Heart left ventricle (tissue), 16 donors: ENCODE data around the gene STK35. TPM values are rescaled to one million over a fixed set of nuclear protein-coding genes. Genes with fewer than 3 reads are reported as not detected.

Experiments used
- ATAC-seq, 4 donors: fragments of 200-7000 bp; cut with Tn5 transposase; one replicate each; pipeline ENCODE4 v1.9.1; 2020 to 2022; ENCODE audit warnings: moderate library complexity in 4 of 4, mild to moderate bottlenecking in 3 of 4, moderate number of reproducible peaks in 1 of 4
- DNase-seq, 5 donors: peaks; one replicate each; pipeline ENCODE4 v3.0.0-alpha.2; 2020
- H3K27ac ChIP-seq, 12 donors: fragments of 200-600 bp; sonication (generic) in 4 of 12; one replicate each; pipeline versions ENCODE4 v1.5.0 to v1.8.0; 2016 to 2022; ENCODE audit warnings: mild to moderate bottlenecking in 2 of 12
- H3K27me3 ChIP-seq, 9 donors: fragments of 200-600 bp; sonication (generic) in 2 of 9; one replicate each; pipeline versions ENCODE4 v1.5.1 to v1.8.0; 2016 to 2022; ENCODE audit warnings: mild to moderate bottlenecking in 3 of 9
- H3K36me3 ChIP-seq, 9 donors: fragments of 200-600 bp; sonication (generic) in 2 of 9; one replicate each; pipeline versions ENCODE4 v1.5.0 to v1.8.0; 2018 to 2022; ENCODE audit warnings: mild to moderate bottlenecking in 2 of 9
- H3K4me1 ChIP-seq, 12 donors: fragments of 200-600 bp; sonication (generic) in 4 of 12; one replicate each; pipeline versions ENCODE4 v1.5.0 to v1.8.0; 2016 to 2022; ENCODE audit warnings: mild to moderate bottlenecking in 3 of 12
- H3K4me3 ChIP-seq, 12 donors: fragments of 200-600 bp; sonication (generic) in 4 of 12; one replicate each; pipeline versions ENCODE4 v1.5.0 to v1.8.0; 2017 to 2022; ENCODE audit warnings: mild to moderate bottlenecking in 9 of 12, moderate library complexity in 4 of 12
- H3K9me3 ChIP-seq, 12 donors: fragments of 200-600 bp; sonication (generic) in 4 of 12; one replicate each; pipeline versions ENCODE4 v1.5.0 to v1.8.0; 2016 to 2022; ENCODE audit warnings: mild to moderate bottlenecking in 1 of 12
- POLR2A ChIP-seq, 2 donors: fragments of 450-650 bp; IDR thresholded peaks; one replicate each; pipeline ENCODE4 v1.6.1; 2017; ENCODE audit warnings: antibody characterized with exemption in 2 of 2, mild to moderate bottlenecking in 2 of 2, moderate library complexity in 2 of 2
- WGBS, 4 donors: extraction: QIAGEN DNeasy Blood & Tissue Kit in 2 of 4; methylation state at CpG; one replicate each; pipeline versions ENCODE4 v1.1.5 to v1.1.7; 2013 to 2018; 5-methylcytosine and 5-hydroxymethylcytosine counted together
- intact Hi-C, 10 donors: fragments of 100-400 bp; cut with DNase I; formaldehyde crosslinking; loops; one replicate each; pipeline versions ENCODE4 v1.11.1 to v1.14.2; 2022
- polyA plus RNA-seq, 2 donors: library from polyadenylated mRNA; stranded (reverse); fragments of 200-250 nt; gene quantifications; one replicate each; pipeline ENCODE4 v1.2.3, GENCODE V29; 2013
- total RNA-seq, 9 donors: library from RNA; depleted of rRNA in 2 of 9; stranded (reverse); fragments of >200 nt in 2 of 9; fragmentation: NEBNext Ultra II Directional in 3 of 9; extraction: Animal tissue kit (Norgen Biotek cat#: 25700) in 3 of 9; gene quantifications; one replicate each; pipeline versions ENCODE4 v1.1.0 to v1.2.4, GENCODE V29; 2016 to 2023
- TF ChIP-seq, protein P1 (sequence below), 12 donors: fragments of 200-600 bp; sonication (generic) in 4 of 12; IDR thresholded peaks; one replicate each; pipeline versions ENCODE4 v1.5.0 to v1.8.0; 2018 to 2022; ENCODE audit warnings: antibody characterized with exemption in 12 of 12, mild to moderate bottlenecking in 5 of 12
- donor health status: ischemic (EF 13 %, LVEDD 7.1; RV severe dilation, severe dysfunction).
- donor health status: healthy with polysubstance abuse.
- donor health status: DM: no; HTN: yes; CAD: no.
- donor health status: DM: no; HTN: no; CAD: no.
- donor health status: ischemic (EF 25% LVEDD 6.9; RV normal size, moderate dysfunction).
- donor health status: ischemic (EF 25% LVEDD 5.7; RV mildly dilated, moderate dysfunction).
- donor health status: healthy.
- donor health status: DM: yes; HTN: yes; CAD: no.
- donor health status: ischemic (EF 35%, LVEDD 5.7; RV mildly dilated, moderate dysfunction).
- donor health status: nonischemic (EF 11% LVEDD 7.7; RV severe dilation, severe dysfunction).
- donor health status: DM: yes; HTN: yes; CAD: no.
- donor health status: PGD.
- donor health status: ischemic (EF 29% LVEDD 5.4; RV normal size, mild dysfunction).
- donor health status: nonischemic (EF 23%, LVEDD 6.1; RV moderate dilation, normal function).

STK35 gene
- total and polyA plus RNA-seq, 11 donors: 6.0 to 23.0 (median 14.3) TPM

DNA sequence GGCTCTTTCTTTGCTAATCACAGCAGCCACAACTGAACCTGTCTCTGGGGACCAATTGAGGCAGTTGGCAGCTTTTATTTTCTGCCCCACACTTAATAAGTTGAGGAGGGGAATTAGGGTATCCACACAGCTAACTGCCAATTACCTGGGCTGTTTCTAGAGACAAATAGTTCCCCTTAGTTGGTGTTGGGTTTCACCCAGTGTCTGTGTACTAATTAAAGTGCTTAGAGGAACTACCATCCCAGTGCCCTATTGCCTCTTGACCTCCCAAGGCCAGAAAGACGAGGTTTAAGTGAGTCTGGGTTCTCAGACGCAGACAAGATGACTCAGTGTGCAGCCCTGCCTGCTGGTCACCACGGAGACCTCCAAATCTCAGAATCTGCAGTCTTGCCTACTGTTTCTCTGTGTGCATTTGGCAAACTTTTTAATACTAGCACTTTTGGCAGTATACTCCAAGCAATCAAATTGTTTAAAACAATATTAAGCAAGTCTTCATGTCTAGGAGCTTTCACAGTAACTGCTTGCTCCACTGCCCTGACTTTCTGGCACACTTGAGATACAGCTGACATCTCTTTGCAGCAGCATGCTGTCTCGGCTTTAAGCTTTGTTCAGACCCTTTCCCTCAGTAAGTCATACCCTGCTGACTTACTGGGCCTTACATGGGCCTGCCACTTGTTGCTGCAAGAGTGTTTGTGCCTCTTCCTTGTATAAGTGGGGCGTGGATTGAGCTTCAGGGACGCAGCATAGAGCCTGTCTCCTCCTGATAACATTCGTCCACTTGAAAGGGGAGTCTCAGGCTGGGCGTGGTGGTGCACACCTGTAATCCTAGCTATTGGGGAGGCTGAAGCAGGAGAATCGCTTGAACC is 31.9 kb downstream of the STK35 start:
- DNase-seq (peak in 1 of 5 donors; percentile 58), ATAC-seq (peak in 3 of 4 donors; percentile 27 to 73 (median 62))
- Histone ChIP-seq H3K4me1 (peaks cover 7 to 86% (median 50%) of the 10 kb centered on the region in 12 donors), H3K27me3 (no peaks in the 10 kb centered on the region), H3K9me3 (no peaks in the 10 kb centered on the region), H3K27ac (peak overlapping the region in 11 of 12 donors; percentile 9 to 88 (median 51)), H3K4me3 (no peak overlapping the region), H3K36me3 (no peaks in the 10 kb centered on the region)
- intact Hi-C loops: no loop called here
- 67 to 77% (median 72%) methylated on average over 9 of the region's 9 CpGs for WGBS, 4 donors
- TF ChIP-seq, protein P1, sequence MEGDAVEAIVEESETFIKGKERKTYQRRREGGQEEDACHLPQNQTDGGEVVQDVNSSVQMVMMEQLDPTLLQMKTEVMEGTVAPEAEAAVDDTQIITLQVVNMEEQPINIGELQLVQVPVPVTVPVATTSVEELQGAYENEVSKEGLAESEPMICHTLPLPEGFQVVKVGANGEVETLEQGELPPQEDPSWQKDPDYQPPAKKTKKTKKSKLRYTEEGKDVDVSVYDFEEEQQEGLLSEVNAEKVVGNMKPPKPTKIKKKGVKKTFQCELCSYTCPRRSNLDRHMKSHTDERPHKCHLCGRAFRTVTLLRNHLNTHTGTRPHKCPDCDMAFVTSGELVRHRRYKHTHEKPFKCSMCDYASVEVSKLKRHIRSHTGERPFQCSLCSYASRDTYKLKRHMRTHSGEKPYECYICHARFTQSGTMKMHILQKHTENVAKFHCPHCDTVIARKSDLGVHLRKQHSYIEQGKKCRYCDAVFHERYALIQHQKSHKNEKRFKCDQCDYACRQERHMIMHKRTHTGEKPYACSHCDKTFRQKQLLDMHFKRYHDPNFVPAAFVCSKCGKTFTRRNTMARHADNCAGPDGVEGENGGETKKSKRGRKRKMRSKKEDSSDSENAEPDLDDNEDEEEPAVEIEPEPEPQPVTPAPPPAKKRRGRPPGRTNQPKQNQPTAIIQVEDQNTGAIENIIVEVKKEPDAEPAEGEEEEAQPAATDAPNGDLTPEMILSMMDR (IDR thresholded peaks at IDR 0.05): no peak
- no peak for TF ChIP-seq POLR2A (IDR thresholded peaks at IDR 0.05)

DNA sequence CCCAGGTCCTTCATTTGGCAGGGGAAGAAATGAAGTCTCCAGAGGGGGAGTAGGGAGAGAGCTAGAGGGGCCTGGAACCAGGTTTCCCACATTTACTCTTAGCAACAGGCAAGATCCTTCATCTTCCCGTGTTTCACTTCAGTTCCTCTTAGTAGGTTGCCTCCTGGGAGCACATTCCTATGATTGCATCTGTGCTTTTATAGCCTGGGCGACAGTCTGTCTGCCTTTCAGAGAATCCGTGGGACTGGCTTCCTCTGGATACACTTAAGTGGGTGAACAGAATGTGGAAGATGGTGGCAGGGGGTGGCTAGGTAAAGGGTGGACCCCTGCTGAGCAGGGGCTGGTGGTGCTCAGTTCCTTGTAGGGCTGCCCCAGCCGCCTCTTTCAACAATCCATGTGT is 33.4 kb downstream of the STK35 start:
- DNase-seq (no peak), ATAC-seq (no peak)
- intact Hi-C loops: no loop called here
- Histone ChIP-seq H3K4me1 (peaks cover 9 to 95% (median 62%) of the 10 kb centered on the region in 12 donors), H3K9me3 (no peaks in the 10 kb centered on the region), H3K27ac (peak overlapping the region in 3 of 12 donors; percentile 39 to 88 (median 57)), H3K27me3 (no peaks in the 10 kb centered on the region), H3K4me3 (no peak overlapping the region), H3K36me3 (no peaks in the 10 kb centered on the region)
- 43 to 52% (median 48%) methylated on average over 4 of the region's 4 CpGs for WGBS, 4 donors
- no peak for TF ChIP-seq POLR2A (IDR thresholded peaks at IDR 0.05)
- TF ChIP-seq, protein P1 (IDR thresholded peaks at IDR 0.05): no peak

DNA sequence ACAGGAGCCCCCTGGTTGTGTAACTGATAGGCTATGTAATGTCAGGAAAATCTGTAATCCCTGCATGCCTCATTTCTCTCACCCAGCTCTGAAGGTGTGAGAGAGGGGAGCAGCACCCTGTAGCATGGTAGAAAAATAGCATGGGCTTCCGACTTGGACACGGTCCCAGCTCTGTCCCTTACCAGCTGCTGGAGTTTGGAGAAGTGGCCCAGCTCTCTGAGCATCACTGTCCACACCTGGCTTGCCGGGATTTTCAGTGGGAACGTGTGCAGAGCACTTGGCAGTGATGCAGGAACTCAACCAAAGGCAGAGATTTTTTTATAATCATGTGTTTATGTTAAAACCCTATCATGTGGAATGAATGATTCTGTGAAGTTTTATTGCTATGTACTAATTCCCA is 34.6 kb downstream of the STK35 start:
- no peaks in the 10 kb centered on the region for H3K36me3 ChIP-seq
- H3K4me1 ChIP-seq: peaks cover 9 to 97% (median 69%) of the 10 kb centered on the region in 12 donors
- H3K4me3 ChIP-seq: no peak overlapping the region
- intact Hi-C loops: no loop called here
- peak overlapping the region in 4 of 12 donors; percentile 4 to 88 (median 9) for H3K27ac ChIP-seq
- TF ChIP-seq, protein P1 (IDR thresholded peaks at IDR 0.05): no peak
- no peak for TF ChIP-seq POLR2A (IDR thresholded peaks at IDR 0.05)
- no peaks in the 10 kb centered on the region for H3K9me3 ChIP-seq
- WGBS, 4 donors: 36 to 58% (median 45%) methylated on average over 4 of the region's 4 CpGs
- H3K27me3 ChIP-seq: no peaks in the 10 kb centered on the region
- ATAC-seq (no peak), DNase-seq (peak in 2 of 5 donors; percentile 44 to 48)

DNA sequence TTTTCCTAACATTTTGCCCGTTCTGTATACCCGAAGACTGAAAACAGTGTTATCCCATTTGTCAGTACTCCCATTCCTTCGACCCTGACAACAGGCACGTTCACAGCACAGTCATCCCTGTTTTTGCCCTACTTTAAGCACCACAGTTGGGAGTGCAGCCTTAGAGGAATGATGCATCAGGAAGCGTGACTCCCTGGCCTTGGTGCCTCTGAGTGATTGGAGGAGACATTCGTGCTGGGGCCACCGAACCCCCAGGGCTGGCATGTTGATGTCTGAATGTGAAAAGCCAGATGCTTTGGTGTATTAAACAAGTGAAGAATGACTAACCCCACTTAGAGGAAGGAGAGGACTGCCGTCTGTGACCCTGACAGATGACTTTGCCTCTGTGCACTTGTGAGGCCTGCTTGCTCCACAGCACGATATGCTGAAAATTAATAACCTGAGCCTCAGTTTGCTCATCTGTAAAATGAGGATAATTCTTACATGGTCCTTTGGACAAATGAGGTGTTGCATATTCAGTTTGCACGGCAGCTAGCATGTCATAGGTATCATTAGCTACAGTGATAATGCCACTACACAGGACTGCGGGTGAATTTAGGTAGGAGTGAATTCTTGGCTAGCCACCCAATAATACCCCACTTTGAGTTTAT is 36.0 kb downstream of the STK35 start:
- H3K36me3 ChIP-seq: no peaks in the 10 kb centered on the region
- TF ChIP-seq, protein P1 (IDR thresholded peaks at IDR 0.05): no peak
- no peak for TF ChIP-seq POLR2A (IDR thresholded peaks at IDR 0.05)
- no peaks in the 10 kb centered on the region for H3K27me3 ChIP-seq
- H3K4me3 ChIP-seq: no peak overlapping the region
- ATAC-seq (no peak), DNase-seq (no peak)
- no peaks in the 10 kb centered on the region for H3K9me3 ChIP-seq
- WGBS, 4 donors: 78 to 86% (median 84%) methylated on average over 11 of the region's 11 CpGs
- H3K27ac ChIP-seq: peak overlapping the region in 5 of 12 donors; percentile 0 to 88 (median 17)
- H3K4me1 ChIP-seq: peaks cover 7 to 98% (median 73%) of the 10 kb centered on the region in 12 donors
- intact Hi-C loops: no loop called here
